GM21367 (cell line): Measurements from ENCODE around the gene CC2D2A.

Experiments used
- ATAC-seq: cut with Tn5 transposase; IDR thresholded peaks from one replicate; pipeline ENCODE4 v1.9.1; 2021; ENCODE audit not compliant: unreplicated experiment

Gene CC2D2A

GRCh38 chr4:15469402-15470127 lies at the start of gene CC2D2A:
Gene CC2D2A (plus strand): TSS chr4:15469882. CDS start chr4:15475933, 6,051 bp downstream.
- no peak for ATAC-seq

- no peak for ATAC-seq
Observed at GRCh38 chr4:15420642-15421041, 49.0 kb upstream of the CC2D2A start.

DNA sequence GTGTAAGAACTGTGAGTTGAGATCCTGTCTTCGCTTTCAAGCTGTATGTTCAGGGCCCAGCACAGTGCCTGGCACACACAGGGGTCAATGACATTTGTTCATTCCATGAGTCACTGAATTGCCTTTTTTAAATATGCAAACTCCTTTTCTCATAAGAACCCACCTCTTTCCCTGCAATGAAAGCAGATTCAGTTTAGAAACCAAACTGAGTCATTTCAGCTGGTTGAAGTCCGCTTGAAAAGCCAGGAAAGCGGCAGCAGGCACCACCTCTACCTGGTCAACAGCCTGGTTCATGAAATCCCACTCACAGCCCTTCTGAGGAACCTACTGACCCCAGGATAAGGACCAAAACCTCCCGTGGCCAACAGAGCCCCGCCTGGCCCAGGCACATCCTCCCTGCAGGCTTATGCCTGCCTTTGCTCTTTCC lies 46.4 kb upstream of the CC2D2A start:
- no peak for ATAC-seq

DNA sequence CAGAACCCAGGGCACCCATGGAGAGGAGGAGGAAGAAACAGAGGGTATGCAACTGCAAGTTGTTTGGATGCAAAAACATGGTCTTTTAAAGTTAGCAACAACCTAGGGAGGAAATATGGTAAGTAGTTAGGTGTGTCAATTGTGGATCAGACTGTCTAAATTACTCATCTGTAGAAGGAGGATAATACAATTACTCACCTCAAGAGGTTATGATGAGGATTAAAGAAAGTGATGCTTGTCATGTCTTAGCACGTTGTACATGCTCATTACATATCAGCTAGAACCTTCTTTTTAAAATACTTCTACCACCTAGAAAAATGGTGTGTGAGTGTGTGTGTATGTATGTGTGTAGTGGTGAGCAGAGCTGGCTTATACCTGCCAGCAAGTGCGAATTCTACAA lies 44.2 kb upstream of the CC2D2A start:
- no peak for ATAC-seq

- no peak for ATAC-seq
Observed at GRCh38 chr4:15427161-15427560, 42.5 kb upstream of the CC2D2A start.

DNA sequence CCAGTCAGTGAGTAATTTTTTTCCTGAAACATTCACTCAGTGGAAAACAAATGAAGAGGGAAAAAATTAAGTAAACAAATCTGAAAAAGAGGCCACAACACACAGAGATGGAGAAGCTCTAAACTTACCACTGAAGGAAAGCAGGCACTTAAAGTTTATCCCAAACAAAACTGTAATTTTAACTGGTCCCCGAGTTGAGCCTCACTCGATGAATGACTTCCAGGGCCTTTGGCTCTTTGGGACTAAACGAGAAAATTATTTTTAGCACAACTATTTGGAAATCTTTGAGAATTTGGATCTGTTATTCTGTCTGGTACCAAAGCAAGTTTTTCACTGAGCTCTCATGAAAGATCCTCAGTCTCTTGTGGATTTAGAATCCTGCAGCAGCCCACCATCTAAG lies 42.0 kb upstream of the CC2D2A start, which contains the start of gene C1QTNF7:
C1QTNF7 (plus strand) TSS at position 333 of the 400 bp plus-strand sequence. CDS start 7,711 bp downstream, outside the sequence.
- no peak for ATAC-seq

DNA sequence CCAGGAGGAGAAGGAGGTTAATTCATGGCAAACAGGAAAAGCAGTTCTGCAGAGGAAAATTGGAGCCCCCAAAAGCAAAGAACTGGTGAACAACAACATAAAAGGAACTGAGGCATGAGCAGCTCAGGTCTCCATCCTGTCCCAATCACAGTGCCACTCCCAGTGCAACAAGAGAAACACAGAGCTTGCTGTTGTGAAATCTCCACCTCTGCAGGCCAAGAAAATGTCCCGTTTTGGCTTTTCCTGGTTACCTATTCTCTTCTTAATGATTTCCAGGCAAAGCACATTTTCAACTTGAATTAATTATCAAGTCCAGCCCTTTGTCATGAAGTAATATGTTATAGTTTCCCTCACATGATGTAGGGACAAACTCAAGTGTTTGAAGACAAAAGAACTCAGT lies 41.1 kb upstream of the CC2D2A start:
- no peak for ATAC-seq

- ATAC-seq = no peak
Observed at GRCh38 chr4:15434091-15434490, 35.6 kb upstream of the CC2D2A start.

GRCh38 chr4:15434676-15435075 lies 35.0 kb upstream of the CC2D2A start:
- ATAC-seq = no peak

DNA sequence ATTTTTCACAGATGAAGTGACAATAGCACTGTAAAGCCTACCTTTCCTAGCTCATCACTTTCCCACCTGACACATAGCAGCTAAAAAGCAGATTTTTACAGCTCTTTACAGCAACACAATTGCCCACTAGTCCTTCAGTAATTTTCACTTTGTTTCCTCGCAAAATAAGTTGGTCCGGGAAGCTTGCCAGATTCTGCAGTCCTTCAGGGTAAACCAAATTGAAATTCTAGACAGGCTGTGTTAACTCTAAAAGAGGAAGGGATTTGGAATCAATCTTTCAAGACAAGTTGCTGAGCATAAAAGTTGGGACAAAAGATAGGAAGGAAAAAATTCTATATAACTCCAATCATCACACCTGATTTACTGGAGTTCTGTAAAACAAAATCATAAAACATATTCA lies 33.2 kb upstream of the CC2D2A start:
- no peak for ATAC-seq

GRCh38 chr4:15438939-15439524 lies 30.6 kb upstream of the CC2D2A start:
- no peak for ATAC-seq

DNA sequence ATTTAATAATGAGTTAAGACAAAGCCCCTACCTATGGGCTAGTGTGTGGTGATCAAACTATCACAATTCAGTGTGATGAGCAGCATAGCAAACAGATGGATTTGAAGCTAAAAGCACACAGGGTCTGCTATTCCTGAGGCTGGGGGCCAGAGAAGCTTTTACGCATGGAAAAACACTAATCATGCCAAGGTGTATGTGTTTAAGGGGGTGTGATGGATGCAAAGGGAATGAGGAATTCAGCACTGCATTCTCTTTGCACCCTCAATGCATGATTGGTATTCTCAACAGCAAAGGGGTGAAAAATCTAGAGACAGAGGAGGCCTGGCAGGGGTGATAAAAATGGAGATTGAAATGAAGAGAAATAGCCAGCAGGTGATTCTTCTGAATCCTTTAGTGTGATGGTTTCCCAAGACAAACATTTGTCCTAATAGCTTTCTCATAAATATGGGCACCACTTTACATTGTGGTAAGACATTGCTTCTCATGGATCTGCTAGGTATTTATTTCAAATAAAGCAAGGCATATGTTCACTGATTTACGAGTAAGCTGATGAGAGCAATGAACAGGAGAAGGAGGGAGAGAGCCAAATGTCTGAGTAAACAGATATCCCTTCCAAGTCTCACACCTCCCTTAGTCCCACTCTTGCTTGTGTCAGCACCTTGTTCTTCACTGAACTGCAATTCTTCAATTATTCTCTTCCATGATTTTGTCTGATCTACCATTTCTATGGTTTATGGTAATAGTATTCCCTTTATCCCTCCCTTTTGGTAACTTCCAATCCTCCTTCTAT lies 26.1 kb upstream of the CC2D2A start:
- ATAC-seq = no peak

DNA sequence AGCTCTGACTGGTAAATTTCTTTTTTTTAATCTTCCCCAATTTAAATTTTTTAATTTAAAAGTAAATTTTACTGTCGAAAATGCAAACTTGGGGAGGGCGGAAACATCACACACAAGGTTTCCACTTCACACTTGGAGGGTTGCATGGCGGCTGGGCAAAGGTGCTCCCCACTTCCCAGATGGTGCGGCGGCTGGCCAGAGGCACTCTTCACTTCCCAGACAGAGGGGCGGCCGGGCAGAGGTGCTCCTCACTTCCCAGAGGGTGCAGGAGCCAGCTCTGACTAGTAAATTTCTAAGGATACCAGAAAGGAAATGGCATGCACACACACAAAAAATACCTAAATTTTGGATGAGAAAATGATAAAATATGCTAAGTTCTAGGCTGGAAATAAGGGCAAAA lies 25.4 kb upstream of the CC2D2A start:
- no peak for ATAC-seq

DNA sequence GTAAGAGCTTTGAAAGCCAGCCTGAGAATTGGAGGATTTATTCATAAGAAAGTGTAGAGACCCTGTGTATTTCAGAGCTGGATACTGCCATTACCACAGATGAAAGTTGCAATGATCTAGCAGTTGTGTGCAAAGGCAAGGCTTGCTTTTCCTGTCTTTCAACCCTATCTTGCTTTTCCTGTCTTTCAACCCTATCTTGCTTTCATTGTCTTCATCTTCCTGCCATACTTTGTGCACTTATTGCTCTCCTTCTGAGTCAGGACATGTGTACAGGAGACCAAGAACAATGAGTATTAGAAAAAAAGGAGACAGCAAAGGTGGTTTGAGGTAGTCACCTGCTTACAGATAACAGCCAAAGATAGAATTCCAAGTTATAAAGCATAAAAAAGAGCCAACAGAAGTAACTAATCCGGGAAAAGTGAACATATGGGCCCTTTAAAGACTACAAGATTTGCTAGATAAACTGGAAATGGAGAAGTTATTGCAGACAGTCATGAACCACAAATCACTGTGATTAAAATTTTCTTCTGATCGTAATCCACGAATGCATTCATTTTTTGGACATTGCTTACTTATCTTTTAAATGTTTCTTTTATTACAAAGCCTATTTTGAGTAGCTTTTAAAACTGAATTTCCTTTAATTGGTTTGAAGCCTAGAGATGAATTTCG lies 24.7 kb upstream of the CC2D2A start:
- ATAC-seq = no peak

- ATAC-seq = no peak
Observed at GRCh38 chr4:15451181-15451865, 18.4 kb upstream of the CC2D2A start.

- ATAC-seq = no peak
Observed at GRCh38 chr4:15451866-15452765, 17.6 kb upstream of the CC2D2A start.

DNA sequence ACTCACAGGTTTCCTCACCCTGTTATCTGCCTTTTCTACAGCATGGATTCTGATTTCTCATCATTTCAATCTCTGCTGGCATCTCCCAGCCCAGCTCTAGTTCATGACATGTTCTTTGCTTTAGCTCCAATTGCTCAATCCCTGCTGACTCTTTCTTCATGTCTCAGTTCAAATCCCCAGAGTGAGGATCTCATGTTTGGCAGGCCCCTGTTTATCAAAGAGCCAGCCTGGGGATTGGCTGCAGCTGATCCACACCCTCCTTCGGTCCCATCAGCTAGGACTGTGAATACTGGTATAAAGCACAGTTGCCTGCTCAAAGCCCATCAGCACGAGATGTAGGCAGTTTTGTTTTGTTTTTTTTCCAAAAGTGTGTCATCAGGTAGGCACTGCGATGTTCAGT lies 14.4 kb upstream of the CC2D2A start:
- no peak for ATAC-seq

DNA sequence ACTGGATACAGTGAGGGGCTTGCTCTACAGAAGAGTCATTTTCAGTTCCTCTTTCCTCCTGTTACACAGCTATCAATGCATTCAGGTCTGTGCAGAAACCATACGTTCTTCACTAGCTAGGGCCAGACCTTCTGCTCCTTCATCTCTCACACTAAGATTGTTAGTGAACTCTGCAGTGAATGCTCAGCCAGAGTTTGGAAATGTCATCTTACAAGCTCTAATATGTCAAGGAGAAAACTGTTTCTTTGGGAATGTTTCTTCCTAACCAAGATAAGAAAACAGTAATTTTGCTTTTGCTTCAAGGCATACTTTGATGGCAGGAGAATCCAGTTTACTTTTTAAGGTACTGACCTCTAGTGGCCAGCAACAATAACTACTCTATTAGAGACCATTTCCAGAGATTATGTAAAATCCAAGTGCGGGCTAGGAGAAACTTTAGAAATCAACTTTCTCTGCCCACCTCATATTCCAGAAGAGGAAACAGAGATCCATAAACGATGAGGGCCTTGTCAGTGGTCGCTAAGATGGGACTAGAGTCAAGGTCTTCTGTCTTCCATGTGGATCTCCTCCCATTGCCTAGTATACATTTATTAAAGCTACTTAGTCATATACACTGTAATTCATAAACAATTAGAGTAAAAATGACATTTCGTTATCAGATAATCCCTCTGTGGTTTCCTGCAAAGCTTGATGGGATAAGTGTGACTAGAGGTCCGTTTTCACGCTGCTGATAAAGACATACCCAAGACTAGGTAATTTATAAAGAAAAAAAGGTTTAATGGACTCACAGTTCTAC lies 12.1 kb upstream of the CC2D2A start:
- ATAC-seq = peak; percentile 98

GRCh38 chr4:15458616-15459015 lies 11.1 kb upstream of the CC2D2A start:
- no peak for ATAC-seq
